ENCODE data around the gene TTC39B. TPM values are rescaled to one million over a fixed set of nuclear protein-coding genes. Genes with fewer than 3 reads are reported as not detected.

Gene TTC39B
- total RNA-seq, 2 donors from 2014 or later, result 5.3 to 6.0 TPM

DNA sequence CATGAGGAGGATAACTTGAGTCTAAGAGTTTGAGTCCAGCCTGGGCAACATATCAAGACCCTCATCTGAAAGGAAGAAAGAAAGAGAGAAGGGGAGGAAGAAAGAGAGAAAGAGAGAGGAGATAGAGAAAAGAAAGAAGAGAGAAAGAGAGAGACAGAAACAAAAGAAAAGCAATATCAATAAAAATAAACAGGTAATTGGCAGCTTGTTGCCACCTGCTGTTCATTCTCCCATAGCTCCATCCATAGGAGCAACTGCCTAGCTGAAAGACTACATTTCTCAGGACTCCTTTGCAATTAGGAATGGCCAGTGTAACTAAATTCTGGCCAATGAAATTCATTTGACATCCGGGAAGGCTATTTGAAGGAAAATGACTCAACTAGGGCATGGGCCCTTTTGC, 4.6 kb upstream of the TTC39B start:
- Histone ChIP-seq H3K9me3 (no peaks in the 10 kb centered on the region), H3K27me3 (no peaks in the 10 kb centered on the region), H3K27ac (no peak overlapping the region), H3K4me3 (no peak overlapping the region), H3K4me1 (peaks cover 6% of the 10 kb centered on the region), H3K36me3 (replicated peaks in 1 of 2; ENCODE audit: insufficient read depth in 1 of 2, low read depth in 2 of 2) (no peaks in the 10 kb centered on the region)
- 23 to 48% methylated on average over 1 of the region's 1 CpG for WGBS, 2 donors
- ATAC-seq (no peak), DNase-seq (peak in 1 of 4 donors; percentile 43)
- no peak for TF ChIP-seq POLR2A (IDR thresholded peaks at IDR 0.05)
- TF ChIP-seq CTCF (IDR thresholded peaks at IDR 0.05), result peak in 2 of 7 experiments; percentile 17 to 20
- intact Hi-C loops (cut with DNase I), result no loop called here

DNA sequence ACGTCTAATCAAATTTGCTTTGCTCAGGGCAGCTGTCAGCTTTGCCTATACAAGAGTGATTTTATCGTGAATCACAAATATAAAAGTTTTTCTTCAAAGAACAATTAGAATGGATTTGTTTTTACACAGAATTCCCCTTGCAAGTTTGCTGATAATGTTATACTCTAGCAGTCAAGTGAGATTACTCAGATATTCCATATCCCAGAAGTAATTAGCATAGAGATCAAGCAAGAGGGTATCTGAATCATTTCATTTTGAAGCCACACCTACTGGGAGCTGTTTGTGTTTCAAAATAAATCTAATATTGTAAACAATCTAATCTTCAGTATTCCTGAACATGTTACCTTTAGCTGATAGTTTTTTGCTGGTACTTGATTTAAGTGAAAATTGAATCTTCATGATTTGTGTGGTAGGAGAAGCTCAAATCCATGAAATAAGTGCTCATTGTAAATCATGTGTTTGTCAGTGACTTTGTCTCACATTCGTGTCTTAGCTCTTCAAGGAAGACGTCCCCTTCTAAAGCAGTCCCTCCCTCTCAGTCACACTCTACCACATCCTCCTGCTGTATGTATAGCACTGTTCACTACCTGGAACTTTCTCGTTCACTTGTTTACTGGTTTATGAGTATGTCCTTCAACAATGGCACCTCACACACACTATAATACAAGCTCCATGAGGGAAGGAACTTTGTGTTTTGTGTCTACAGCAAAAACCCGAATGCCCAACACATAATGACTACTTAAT, 3.3 kb upstream of the TTC39B start:
- DNase-seq (no peak), ATAC-seq (no peak)
- 49 to 55% methylated on average over 6 of the region's 6 CpGs for WGBS, 2 donors
- Histone ChIP-seq H3K36me3 (replicated peaks in 1 of 2; ENCODE audit: insufficient read depth in 1 of 2, low read depth in 2 of 2) (no peaks in the 10 kb centered on the region), H3K4me1 (peaks cover 11% of the 10 kb centered on the region), H3K4me3 (no peak overlapping the region), H3K27ac (no peak overlapping the region), H3K9me3 (no peaks in the 10 kb centered on the region), H3K27me3 (no peaks in the 10 kb centered on the region)
- intact Hi-C loops (cut with DNase I), result no loop called here
- TF ChIP-seq POLR2A (IDR thresholded peaks at IDR 0.05) (no peak), CTCF (IDR thresholded peaks at IDR 0.05) (no peak)

- Histone ChIP-seq H3K27ac (no peak overlapping the region), H3K27me3 (no peaks in the 10 kb centered on the region), H3K4me1 (peaks cover 11% of the 10 kb centered on the region), H3K9me3 (no peaks in the 10 kb centered on the region), H3K4me3 (no peak overlapping the region), H3K36me3 (replicated peaks in 1 of 2; ENCODE audit: insufficient read depth in 1 of 2, low read depth in 2 of 2) (no peaks in the 10 kb centered on the region)
- intact Hi-C loops (cut with DNase I), result no loop called here
- DNase-seq (no peak), ATAC-seq (no peak)
- 94 to 96% methylated on average over 1 of the region's 1 CpG for WGBS, 2 donors
- TF ChIP-seq CTCF (IDR thresholded peaks at IDR 0.05) (no peak), POLR2A (IDR thresholded peaks at IDR 0.05) (no peak)
These were observed 1.5 kb upstream of the TTC39B start for GRCh38 chr9:15308511-15308910.

- 7 to 9% methylated on average over 8 to 12 of the region's 12 CpGs for WGBS, 2 donors
- Histone ChIP-seq H3K27me3 (no peaks in the 10 kb centered on the region), H3K27ac (peak overlapping the region in 3 of 4 donors; percentile 83 to 94 (median 83)), H3K4me1 (peaks cover 11% of the 10 kb centered on the region), H3K4me3 (no peak overlapping the region), H3K9me3 (no peaks in the 10 kb centered on the region), H3K36me3 (replicated peaks in 1 of 2; ENCODE audit: insufficient read depth in 1 of 2, low read depth in 2 of 2) (no peaks in the 10 kb centered on the region)
- ATAC-seq (peak; percentile 12), DNase-seq (no peak)
- intact Hi-C loops (cut with DNase I), result no loop called here
- TF ChIP-seq CTCF (IDR thresholded peaks at IDR 0.05) (peak in 1 of 7 experiments; percentile 0), POLR2A (IDR thresholded peaks at IDR 0.05) (no peak)
These were observed 466 bp upstream of the TTC39B start for GRCh38 chr9:15307523-15307841.
